H1 (cell line): ENCODE results near the gene KCNA10. TPM values are rescaled to one million over a fixed set of nuclear protein-coding genes. Genes with fewer than 3 reads are reported as not detected.

ENCODE experiments used
- CTCF ChIA-PET: fragments of 300-600 bp; sonication (Branson Sonifier 250); formaldehyde crosslinking; loops from one replicate; lab custom pipeline; 2021; ENCODE audit not compliant: partially characterized antibody; lab: Charles Lee
- POLR2A ChIA-PET: fragments of 300-600 bp; sonication (Branson Sonifier 250); formaldehyde crosslinking; loops from one replicate; lab custom pipeline; 2021; ENCODE audit warnings: inconsistent platforms; ENCODE audit not compliant: partially characterized antibody; lab: Charles Lee
- DNase-seq, 2 experiments: peaks; one replicate each; pipeline versions ENCODE4 v3.0.0 to v3.0.0-alpha.2; 2010 to 2022; ENCODE audit warnings: low spot score in 2 of 2, low read depth in 1 of 2, mixed read lengths in 1 of 2
- FAIRE-seq: peaks from 2 replicates; lab custom pipeline; 2011; peaks lifted over from hg19 to GRCh38; lab: Jason Lieb, UNC
- H2AFZ ChIP-seq: 2 replicates; pipeline ENCODE4 v1.8.1; 2012; ENCODE audit warnings: low read length, inconsistent platforms
- H2AK5ac ChIP-seq: 2 replicates; pipeline ENCODE4 v1.6.1; 2013; ENCODE audit warnings: low read depth, low read length
- H2BK120ac ChIP-seq: replicated peaks from 2 replicates; pipeline ENCODE3; 2013; ENCODE audit warnings: low read depth, low read length, inconsistent platforms
- H2BK12ac ChIP-seq: 2 replicates; pipeline ENCODE4 v1.6.1; 2013; ENCODE audit warnings: low read depth, low read length
- H2BK15ac ChIP-seq: 2 replicates; pipeline ENCODE4 v1.6.1; 2013; ENCODE audit warnings: low read length
- H2BK20ac ChIP-seq: 2 replicates; pipeline ENCODE4 v1.6.1; 2013; ENCODE audit warnings: low read length
- H2BK5ac ChIP-seq: 2 replicates; pipeline ENCODE4 v1.6.1; 2013; ENCODE audit warnings: low read depth, low read length
- H3K14ac ChIP-seq: 2 replicates; pipeline ENCODE4 v1.6.1; 2013; ENCODE audit warnings: inconsistent platforms; ENCODE audit not compliant: insufficient read length
- H3K18ac ChIP-seq: 2 replicates; pipeline ENCODE4 v1.6.1; 2013; ENCODE audit warnings: low read length; ENCODE audit errors: extremely low read depth
- H3K23ac ChIP-seq: 2 replicates; pipeline ENCODE4 v1.6.1; 2013; ENCODE audit warnings: inconsistent platforms; ENCODE audit not compliant: insufficient read length
- H3K23me2 ChIP-seq: 2 replicates; pipeline ENCODE4 v1.6.1; 2013; ENCODE audit warnings: low read depth, low read length
- H3K27ac ChIP-seq: 2 replicates; pipeline ENCODE4 v1.6.1; 2011; ENCODE audit warnings: low read depth, low read length, inconsistent platforms
- H3K27me3 ChIP-seq, 4 experiments: replicated peaks in 1 of 4; 1 replicate in 1 of 4; 2 replicates in 3 of 4; pipeline versions ENCODE4 v1.6.1 to v1.8.1; 2011 to 2013; ENCODE audit warnings: low read length in 3 of 4, mild to moderate bottlenecking in 3 of 4, inconsistent platforms in 2 of 4, mixed read lengths in 2 of 4, moderate library complexity in 1 of 4; ENCODE audit not compliant: control insufficient read depth in 3 of 4, insufficient read depth in 3 of 4; ENCODE audit errors: extremely low read depth in 1 of 4
- H3K36me3 ChIP-seq, 4 experiments: 2 replicates each; pipeline versions ENCODE4 v1.6.1 to v1.8.1; 2011 to 2013; ENCODE audit warnings: mild to moderate bottlenecking in 4 of 4, low read length in 3 of 4, moderate library complexity in 2 of 4, control low read depth in 1 of 4, inconsistent platforms in 1 of 4; ENCODE audit not compliant: insufficient read depth in 4 of 4, control insufficient read depth in 2 of 4
- H3K4ac ChIP-seq: replicated peaks from 2 replicates; pipeline ENCODE3; 2013; ENCODE audit warnings: low read length, low read depth, mixed read lengths, inconsistent platforms; ENCODE audit not compliant: insufficient read length
- H3K4me1 ChIP-seq, 4 experiments: replicated peaks in 1 of 4; 1 replicate in 1 of 4; 2 replicates in 3 of 4; pipeline versions ENCODE4 v1.6.1 to v1.8.1; 2011 to 2013; ENCODE audit warnings: low read length in 3 of 4, inconsistent platforms in 2 of 4, mixed read lengths in 1 of 4; ENCODE audit not compliant: insufficient read depth in 4 of 4, control insufficient read depth in 3 of 4
- H3K4me2 ChIP-seq, 2 experiments: 2 replicates each; pipeline versions ENCODE4 v1.6.1 to v1.8.1; 2011 to 2013; ENCODE audit warnings: low read depth in 2 of 2, low read length in 2 of 2, control low read depth in 1 of 2, inconsistent platforms in 1 of 2, mild to moderate bottlenecking in 1 of 2; ENCODE audit not compliant: insufficient read depth in 1 of 2
- H3K4me3 ChIP-seq, 4 experiments: fragments of 200-600, 300-600 bp in 1 of 4; sonication (generic), shearing (Covaris generic), sonication (Bioruptor Twin) in 1 of 4; 2 replicates each; pipeline versions ENCODE4 v1.5.1 to v1.8.1; 2011 to 2016; ENCODE audit warnings: low read length in 4 of 4, low read depth in 3 of 4, control low read depth in 2 of 4, inconsistent platforms in 2 of 4, mild to moderate bottlenecking in 2 of 4, mixed read lengths in 1 of 4, moderate library complexity in 1 of 4; ENCODE audit not compliant: insufficient read depth in 2 of 4; ENCODE audit errors: extremely low read depth in 1 of 4
- H3K56ac ChIP-seq: replicated peaks from 2 replicates; pipeline ENCODE3; 2013; ENCODE audit warnings: low read depth, mild to moderate bottlenecking, mixed read lengths, low read length, inconsistent platforms; ENCODE audit not compliant: insufficient read length
- H3K79me1 ChIP-seq: 2 replicates; pipeline ENCODE4 v1.6.1; 2013; ENCODE audit warnings: low read depth, low read length, control low read depth
- H3K79me2 ChIP-seq, 2 experiments: 2 replicates each; pipeline versions ENCODE4 v1.6.1 to v1.8.1; 2012 to 2013; ENCODE audit warnings: low read length in 2 of 2, mild to moderate bottlenecking in 2 of 2, inconsistent platforms in 1 of 2; ENCODE audit not compliant: insufficient read depth in 2 of 2, control insufficient read depth in 1 of 2
- H3K9ac ChIP-seq, 4 experiments: replicated peaks in 1 of 4; 1 replicate in 1 of 4; 2 replicates in 3 of 4; pipeline versions ENCODE4 v1.6.1 to v1.8.1; 2011 to 2013; ENCODE audit warnings: low read depth in 3 of 4, low read length in 3 of 4, control low read depth in 2 of 4, mild to moderate bottlenecking in 2 of 4, moderate library complexity in 2 of 4, inconsistent platforms in 1 of 4; ENCODE audit errors: extremely low read depth in 1 of 4
- H3K9me3 ChIP-seq, 2 experiments: 2 replicates each; pipeline versions ENCODE4 v1.6.1 to v1.8.1; 2012 to 2013; ENCODE audit warnings: mild to moderate bottlenecking in 2 of 2, moderate library complexity in 2 of 2, control low read depth in 1 of 2, inconsistent platforms in 1 of 2, low read depth in 1 of 2, low read length in 1 of 2, mixed read lengths in 1 of 2; ENCODE audit not compliant: insufficient read depth in 2 of 2
- H4K20me1 ChIP-seq, 2 experiments: replicated peaks in 1 of 2; 2 replicates each; pipeline versions ENCODE3 to v1.8.1; 2011 to 2013; ENCODE audit warnings: inconsistent platforms in 2 of 2, low read length in 2 of 2, mild to moderate bottlenecking in 1 of 2; ENCODE audit not compliant: insufficient read depth in 2 of 2, control insufficient read depth in 1 of 2
- H4K5ac ChIP-seq: 2 replicates; pipeline ENCODE4 v1.6.1; 2013; ENCODE audit warnings: low read length, low read depth, mixed read lengths, inconsistent platforms; ENCODE audit not compliant: insufficient read length
- H4K8ac ChIP-seq: 2 replicates; pipeline ENCODE4 v1.8.0; 2013; ENCODE audit warnings: mild to moderate bottlenecking, moderate library complexity, low read length, inconsistent platforms; ENCODE audit not compliant: insufficient read depth; ENCODE audit errors: extremely low read depth
- H4K91ac ChIP-seq: replicated peaks from 2 replicates; pipeline ENCODE3; 2013; ENCODE audit warnings: low read length, mixed read lengths, inconsistent platforms; ENCODE audit not compliant: insufficient read length
- CBX5 ChIP-seq: fragments of 300-800, 300-1000 bp; sonication (generic); IDR thresholded peaks from 2 replicates; pipeline ENCODE4 v1.7.1; 2016; ENCODE audit warnings: antibody characterized with exemption, low read length, low read depth
- E2F6 ChIP-seq: IDR thresholded peaks from 2 replicates; pipeline ENCODE4 v1.6.1; 2012; ENCODE audit warnings: inconsistent platforms
- EZH2 ChIP-seq: fragments of 200-600 bp; sonication (generic); IDR thresholded peaks from 2 replicates; pipeline ENCODE4 v1.7.1; 2012; ENCODE audit warnings: low read depth, mild to moderate bottlenecking, moderate library complexity, low read length, inconsistent platforms; ENCODE audit not compliant: severe bottlenecking
- SIRT6 ChIP-seq: IDR thresholded peaks from one replicate; pipeline ENCODE4 v1.7.1; 2012; ENCODE audit warnings: low read length, inconsistent platforms
- TBP ChIP-seq: IDR thresholded peaks from 2 replicates; pipeline ENCODE4 v1.6.1; 2011; ENCODE audit warnings: low read depth, low read length, improper control_type of control experiment
- WGBS, 2 experiments: shearing (Covaris generic) in 1 of 2; methylation state at CpG; one replicate each; pipeline versions ENCODE4 v1.1.6 to v1.1.7; 2013 to 2015; ENCODE audit warnings: low lambda C conversion rate in 2 of 2, mixed read lengths in 2 of 2, inconsistent platforms in 1 of 2, low coverage in 1 of 2, missing lambda C conversion rate in 1 of 2; ENCODE audit not compliant: insufficient replicate concordance in 2 of 2, insufficient coverage in 1 of 2, insufficient read length in 1 of 2; ENCODE audit errors: extremely low coverage in 1 of 2, missing lambda C conversion rate in 1 of 2; 5-methylcytosine and 5-hydroxymethylcytosine counted together
- polyA plus RNA-seq, 7 experiments: library from polyadenylated mRNA; depleted of rRNA in 3 of 7; stranded (reverse) in 5 of 7; unstranded in 2 of 7; fragments of >200 nt in 5 of 7; fragments of 200-250 nt in 2 of 7; gene quantifications; 1 replicate in 5 of 7; 2 replicates in 1 of 7; 4 replicates in 1 of 7; pipeline versions ENCODE4 v1.2.1 to v1.2.3, GENCODE V29; 2011 to 2013; ENCODE audit warnings: missing spikeins in 2 of 7, mixed read lengths in 2 of 7
- total RNA-seq: library from RNA; stranded (reverse); fragmentation: NEBNext Ultra II Directional; extraction: Animal tissue kit (Norgen Biotek cat#: 25700); gene quantifications from 2 replicates; pipeline ENCODE4 v1.2.1, GENCODE V29; 2021

Gene KCNA10
- total and polyA plus RNA-seq, 2 of the 8 experiments (the other 6 are each of a cell fraction or from before 2014, with no cell fraction given) = not detected

- H2BK20ac ChIP-seq = no peak overlapping the region
- TF ChIP-seq TBP (peak; percentile 5; the same call in 1 of the 2 replicates), E2F6 (no peak), EZH2 (peak; percentile 43), CBX5 (no peak), SIRT6 (no peak)
- TF ChIP-seq, all 59 proteins: peak for 2
- Histone ChIP-seq H3K23ac (no peak overlapping the region), H3K79me1 (no peaks in the 10 kb centered on the region), H2BK120ac (no peak overlapping the region), H3K27me3 (peaks cover 3 to 32% (median 24%) of the 10 kb centered on the region in 4 experiments), H3K79me2 (no peaks in the 10 kb centered on the region), H2BK15ac (peak overlapping the region; percentile 46; the same call in 1 of the 2 replicates), H3K56ac (no peak overlapping the region), H4K20me1 (peaks cover 0 to 2% of the 10 kb centered on the region in 2 experiments), H2AFZ (0 out of 2 replicates have a peak overlapping the region, but pooled peaks have one; percentile 24), H3K14ac (no peak overlapping the region), H3K4me1 (peaks cover 0 to 8% (median under 1%) of the 10 kb centered on the region in 4 experiments; a peak in 3 of 7 replicates), H3K9me3 (no peaks in the 10 kb centered on the region), H3K36me3 (no peaks in the 10 kb centered on the region), H3K27ac (no peak overlapping the region), H3K4ac (no peak overlapping the region), H4K8ac (no peak overlapping the region), H2AK5ac (0 out of 2 replicates have a peak overlapping the region, but pooled peaks have one; percentile 24), H4K91ac (no peak overlapping the region), H3K4me3 (peak overlapping the region; percentile 37 to 57 (median 44)), H3K4me2 (peak overlapping the region; percentile 48 to 72), H3K23me2 (peaks cover 9% of the 10 kb centered on the region; the same call in 1 of the 2 replicates), H4K5ac (no peak overlapping the region), H3K18ac (no peak overlapping the region; the same call in 1 of the 2 replicates), H2BK12ac (peak overlapping the region; percentile 39; the same call in 1 of the 2 replicates), H2BK5ac (no peak overlapping the region), H3K9ac (no peak overlapping the region)
- 71% methylated on average over 9 of the region's 11 CpGs; no CpG with 5 or more reads in 1 of the 2 experiments for WGBS, 2 experiments
- no peak for DNase-seq
- CTCF ChIA-PET = interaction anchor here (0.6 to 12.7 kb wide), 26 partner anchors 8 to 530 kb away, joined by 3 to 302 read pairs (median 5); partner anchors contain the start of genes KCNA10 and KCNA2
- POLR2A ChIA-PET = interaction anchor here (0.6 to 1.8 kb wide), 3 partner anchors 9 to 51 kb away, joined by 3 to 4 read pairs (median 4); partner anchors contain the start of gene KCNA2
- FAIRE-seq = no peak
These were observed 37.0 kb upstream of the KCNA10 start for GRCh38 chr1:110555807-110556470.
